HG03060 (cell line): ENCODE results near the gene MAPK1IP1L.

ENCODE experiments used
- ATAC-seq: cut with Tn5 transposase; IDR thresholded peaks from one replicate; pipeline ENCODE4 v1.9.1; 2021; ENCODE audit warnings: low read depth, moderate number of reproducible peaks; ENCODE audit not compliant: unreplicated experiment

The MAPK1IP1L gene

DNA sequence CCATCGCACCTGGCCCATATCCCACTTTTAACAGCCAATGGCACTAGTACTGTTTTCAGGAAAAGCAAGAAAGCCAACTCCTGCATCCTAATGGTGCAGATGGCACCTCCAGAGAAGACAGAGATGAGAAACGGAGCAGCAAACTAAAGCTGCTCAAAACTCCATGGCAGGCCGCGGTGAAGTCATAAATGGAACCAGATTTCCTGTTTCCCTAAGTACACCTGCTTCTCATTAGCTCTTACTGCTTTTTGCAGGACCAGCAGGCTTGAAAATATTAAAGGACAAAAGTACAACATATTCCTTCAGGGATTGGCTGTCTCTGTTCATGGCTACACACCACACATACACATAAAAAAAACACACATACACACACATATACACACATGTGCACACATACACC lies 40.9 kb downstream of the MAPK1IP1L start:
- ATAC-seq, result no peak

GRCh38 chr14:55094292-55095157 lies 43.1 kb downstream of the MAPK1IP1L start:
- no peak for ATAC-seq

DNA sequence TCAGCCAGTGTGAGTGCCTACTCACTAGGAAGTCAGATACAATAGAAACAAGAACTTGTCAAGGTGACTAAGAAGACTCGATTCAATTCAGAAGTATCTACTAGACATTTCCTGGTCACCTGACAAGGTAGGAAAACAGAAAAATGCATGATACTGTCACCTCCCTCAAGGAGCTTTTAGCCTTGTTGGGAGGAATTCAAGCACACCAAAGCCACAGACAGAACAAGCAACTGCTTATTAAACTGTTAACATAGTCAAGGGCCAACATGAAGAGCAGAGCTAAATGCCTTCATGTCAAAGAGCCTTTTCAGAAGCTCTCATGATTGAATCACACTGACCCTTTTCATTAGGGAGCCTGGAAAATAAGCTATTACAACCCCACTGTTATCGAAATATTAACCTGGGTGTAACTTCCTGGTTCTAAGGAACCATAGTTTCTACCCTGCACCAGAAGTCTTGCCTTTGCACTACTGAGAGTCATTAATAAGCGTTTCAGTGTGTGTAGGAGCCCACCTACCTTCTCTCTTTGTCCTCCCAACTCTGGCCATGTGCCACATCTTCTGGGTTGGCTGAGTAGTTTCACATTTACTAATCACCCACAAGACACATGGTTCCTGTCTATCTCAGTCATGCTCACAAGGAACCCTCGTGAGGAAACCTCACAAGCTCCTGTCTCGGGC lies 46.6 kb downstream of the MAPK1IP1L start:
- peak; percentile 45 for ATAC-seq

DNA sequence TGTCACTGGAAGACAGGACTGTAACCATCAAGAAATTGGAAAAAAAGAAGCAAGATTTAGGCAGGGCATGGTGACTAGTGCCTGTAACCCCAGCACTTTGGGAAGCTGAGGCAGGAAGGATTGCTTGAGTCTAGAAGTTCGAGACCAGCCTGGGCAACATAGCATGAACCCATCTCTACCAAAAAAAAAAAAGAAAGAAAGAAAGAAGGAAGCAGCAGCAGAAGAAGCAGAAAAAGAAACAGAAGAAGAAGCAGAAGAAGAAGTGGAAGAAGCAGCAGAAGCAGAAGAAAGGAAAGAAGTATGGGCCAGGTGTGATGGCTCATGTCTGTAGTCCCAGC lies 47.1 kb downstream of the MAPK1IP1L start:
- no peak for ATAC-seq

GRCh38 chr14:55099756-55100155 lies 48.3 kb downstream of the MAPK1IP1L start:
- no peak for ATAC-seq

DNA sequence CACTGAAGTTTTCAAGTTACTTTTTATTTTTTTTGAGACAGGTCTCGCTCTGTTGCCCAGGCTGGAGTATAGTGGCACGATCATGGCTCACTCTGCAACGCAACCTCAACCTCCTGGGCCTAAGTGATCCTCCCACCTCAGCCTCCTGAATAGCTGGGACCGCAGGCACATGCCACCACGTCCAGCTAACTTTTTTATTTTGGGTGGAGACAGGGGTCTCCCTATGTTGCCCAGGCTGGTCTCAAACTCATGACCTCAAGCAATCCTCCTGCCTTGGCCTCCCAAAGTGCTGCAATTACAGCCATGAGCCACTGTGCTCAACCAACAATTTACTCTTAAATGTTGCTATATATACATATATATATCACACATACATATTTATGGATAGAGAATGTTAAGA lies 50.3 kb downstream of the MAPK1IP1L start:
- ATAC-seq, result no peak

DNA sequence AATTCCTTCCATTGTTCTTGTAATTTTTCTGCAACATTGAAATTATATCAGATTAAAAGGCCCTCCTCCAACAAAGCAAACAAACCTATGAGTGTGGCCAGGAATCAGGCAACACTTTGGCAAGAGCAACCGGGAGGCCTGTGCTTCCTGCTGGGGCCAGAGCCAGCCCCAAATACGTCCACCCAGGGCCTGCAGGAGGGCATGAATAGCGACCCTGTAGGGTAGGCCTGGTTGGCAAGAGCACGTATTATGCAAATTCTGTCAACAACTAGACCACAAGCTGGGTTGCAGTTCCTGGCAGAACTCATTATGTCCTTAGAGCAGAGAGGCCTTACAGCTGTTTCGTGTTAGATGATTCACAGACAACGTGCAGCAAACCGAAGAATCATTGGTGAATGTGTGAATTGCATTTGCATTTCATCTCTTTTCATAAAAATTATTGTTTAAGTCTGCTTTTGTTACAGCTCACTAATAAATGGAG lies 50.7 kb downstream of the MAPK1IP1L start:
- peak; percentile 60 for ATAC-seq

DNA sequence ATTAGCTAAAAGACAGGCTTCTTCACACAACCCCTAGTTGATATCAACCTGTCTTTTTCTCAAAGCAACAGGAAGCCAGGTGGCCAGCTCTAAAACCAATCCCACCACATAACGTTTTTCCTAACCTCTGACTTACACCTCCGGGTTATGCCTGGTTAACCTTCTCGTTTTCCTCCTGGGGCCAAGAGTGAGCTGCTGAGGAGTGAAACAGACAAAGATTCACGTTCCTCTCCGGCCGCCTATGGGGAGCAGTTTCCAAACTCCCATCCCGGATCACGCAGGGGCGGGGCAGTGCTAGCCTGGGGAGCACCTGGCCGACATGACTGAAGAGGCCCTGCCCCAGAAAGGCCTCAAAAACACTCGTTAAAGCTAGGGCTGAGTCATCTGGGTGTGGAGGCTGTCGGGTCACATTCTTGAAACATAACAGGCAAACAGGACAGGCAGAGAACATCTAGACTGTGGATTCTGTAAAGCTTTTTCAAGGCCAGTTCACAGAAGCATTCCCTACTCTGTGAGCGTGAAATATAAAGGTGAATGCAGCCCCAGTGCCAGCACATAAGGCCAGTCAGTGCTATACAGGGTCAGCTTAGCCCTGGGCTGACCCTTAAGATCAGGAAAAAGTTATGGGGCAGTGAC lies 51.7 kb downstream of the MAPK1IP1L start:
- peak; percentile 23 for ATAC-seq

DNA sequence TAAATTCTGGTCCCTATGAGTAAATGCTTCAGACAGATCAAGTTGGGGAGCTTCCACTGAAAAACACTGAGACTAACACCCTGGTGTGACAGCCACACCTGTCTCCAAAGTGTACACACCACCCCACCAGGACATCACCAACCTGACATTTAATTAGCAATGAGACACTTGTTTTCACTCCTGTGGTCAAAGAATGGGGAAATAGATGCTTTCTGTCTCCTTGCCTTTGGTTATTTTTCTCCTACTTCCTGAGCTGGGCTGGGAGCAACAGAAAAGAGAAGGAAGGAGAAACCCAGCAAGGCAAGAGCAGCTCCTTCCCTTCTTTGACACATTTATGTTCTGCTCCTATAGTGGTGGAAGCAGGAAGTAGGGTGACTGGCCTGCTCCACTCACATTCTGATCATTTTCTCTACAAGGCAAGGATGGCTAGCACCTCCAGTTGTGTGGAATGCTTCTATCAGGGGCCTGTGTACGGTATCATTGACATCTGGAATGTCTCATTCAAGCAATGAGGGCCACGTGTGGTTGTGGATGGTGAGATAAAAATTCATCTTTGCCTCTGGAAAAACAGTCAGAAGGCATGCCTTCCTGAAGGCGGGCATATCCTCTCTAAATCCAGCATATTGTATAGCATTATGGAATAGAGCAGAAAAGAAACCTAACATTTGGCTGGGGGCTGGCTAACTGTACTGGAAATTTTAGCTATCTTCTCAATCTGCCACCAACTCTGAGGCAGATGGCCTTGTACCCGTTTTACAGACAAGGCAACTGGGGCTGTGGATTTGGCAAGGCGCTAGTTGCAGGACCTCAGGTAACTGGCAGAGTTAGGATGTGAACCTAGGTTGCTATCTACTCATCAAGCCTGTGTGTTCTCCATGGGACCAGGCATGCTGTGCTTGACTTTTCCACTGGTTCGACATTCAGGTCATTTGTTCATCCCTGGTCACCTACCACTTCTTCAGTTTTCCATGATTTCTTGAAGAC lies 52.8 kb downstream of the MAPK1IP1L start:
- no peak for ATAC-seq

GRCh38 chr14:55105991-55106390 lies 54.5 kb downstream of the MAPK1IP1L start:
- ATAC-seq, result no peak

DNA sequence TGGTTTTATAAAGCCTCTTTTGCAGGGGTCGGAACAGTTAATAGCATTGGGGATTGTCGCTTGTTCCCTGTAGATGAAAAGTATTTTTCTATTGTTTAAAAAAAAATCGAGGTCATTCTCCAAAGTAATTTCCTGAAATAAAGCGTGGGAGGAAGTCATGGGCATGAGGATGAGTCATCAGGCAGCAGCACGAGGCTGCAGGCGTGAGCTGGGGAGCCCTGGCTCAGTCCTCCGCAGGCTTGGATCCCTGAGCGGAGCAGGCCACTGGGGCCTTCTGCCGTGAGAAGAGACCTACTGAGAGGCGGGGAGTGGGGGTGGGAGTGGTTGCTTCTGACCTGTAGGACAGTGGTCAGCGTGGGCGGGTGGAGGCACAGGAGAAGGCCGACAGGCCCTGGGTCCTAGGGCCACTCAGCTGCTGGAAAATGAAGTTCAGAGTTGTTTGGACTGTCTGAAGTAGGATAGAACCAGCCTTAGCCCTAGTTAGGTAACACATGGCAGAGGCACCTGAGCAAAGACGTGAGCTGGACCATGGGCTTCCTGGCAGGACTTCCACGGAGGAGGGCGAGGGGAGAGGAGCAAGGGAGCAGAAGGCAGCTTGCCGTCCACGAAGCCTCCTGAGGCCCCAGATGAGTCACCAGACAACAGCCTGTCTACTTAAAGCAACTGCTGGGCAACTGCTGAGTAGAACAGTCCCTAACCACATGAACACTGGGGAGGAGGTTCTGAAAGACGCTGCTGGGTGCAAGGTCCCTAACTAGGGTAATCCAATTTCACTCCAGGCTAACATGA lies 56.5 kb downstream of the MAPK1IP1L start:
- ATAC-seq, result no peak

DNA sequence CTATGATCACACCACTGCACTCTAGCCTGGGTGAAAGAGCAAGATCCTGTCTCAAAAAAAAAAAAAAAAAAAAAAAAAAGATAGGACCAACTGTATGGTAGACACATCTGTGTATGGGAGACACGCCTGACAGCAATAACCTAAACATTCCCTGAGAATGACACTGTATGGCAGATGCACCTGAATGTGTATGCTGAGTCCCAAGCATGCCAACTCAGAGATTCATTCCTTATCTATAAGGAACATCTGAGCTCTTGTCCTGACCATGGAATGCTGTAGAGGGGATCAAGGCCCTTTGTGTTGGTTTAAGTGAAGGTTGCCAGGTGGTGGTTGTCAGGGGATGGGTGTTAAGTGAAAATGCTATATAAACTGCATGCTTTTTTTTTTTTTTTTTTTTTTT lies 58.4 kb downstream of the MAPK1IP1L start:
- no peak for ATAC-seq

DNA sequence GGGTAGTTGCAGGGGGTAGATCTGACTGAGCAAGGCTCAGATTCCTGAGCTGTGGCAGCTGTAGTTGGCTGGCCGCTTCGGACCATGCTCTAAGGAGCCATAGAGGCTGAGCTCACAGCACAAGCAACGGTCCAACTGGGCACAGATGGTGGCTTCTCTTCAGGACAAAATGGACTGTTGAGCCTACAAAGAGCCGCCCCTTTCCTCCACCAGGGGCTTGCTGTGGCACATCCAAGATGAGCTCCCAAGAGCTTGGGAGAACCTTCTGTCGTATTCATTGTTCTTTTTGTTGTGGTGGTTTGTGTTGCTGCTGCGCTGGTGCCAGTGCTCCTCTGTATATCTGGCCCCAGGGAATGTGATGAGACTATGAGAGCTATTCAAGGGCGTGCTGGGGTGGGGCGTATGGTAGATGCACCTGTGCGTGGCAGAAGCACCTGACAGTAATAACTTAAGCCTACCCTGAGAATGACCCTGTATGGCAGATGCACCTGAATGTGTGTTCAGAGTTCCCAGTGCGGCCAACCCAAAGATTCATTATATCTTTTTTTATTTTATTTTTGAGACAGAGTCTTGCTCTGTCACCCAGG lies 59.8 kb downstream of the MAPK1IP1L start:
- no peak for ATAC-seq

DNA sequence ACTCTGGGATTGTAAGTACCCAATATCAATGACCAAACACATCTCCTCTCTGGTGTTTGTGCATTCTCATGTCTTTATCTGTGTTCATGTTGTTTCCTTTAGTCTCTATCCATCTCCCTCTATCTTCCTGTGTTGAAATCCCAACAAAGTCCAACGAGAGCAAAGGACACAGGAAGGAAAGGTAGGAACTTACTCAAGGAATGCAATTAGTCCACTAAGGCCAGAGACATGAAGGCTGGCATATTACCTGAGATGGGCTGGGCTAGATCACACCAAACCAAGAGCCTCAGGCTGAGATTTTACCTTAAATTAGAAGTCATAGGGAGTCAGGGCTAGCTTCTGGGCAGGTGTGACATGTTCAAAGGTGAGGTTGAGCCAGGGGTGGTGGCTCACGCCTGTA lies 63.3 kb downstream of the MAPK1IP1L start:
- no peak for ATAC-seq

DNA sequence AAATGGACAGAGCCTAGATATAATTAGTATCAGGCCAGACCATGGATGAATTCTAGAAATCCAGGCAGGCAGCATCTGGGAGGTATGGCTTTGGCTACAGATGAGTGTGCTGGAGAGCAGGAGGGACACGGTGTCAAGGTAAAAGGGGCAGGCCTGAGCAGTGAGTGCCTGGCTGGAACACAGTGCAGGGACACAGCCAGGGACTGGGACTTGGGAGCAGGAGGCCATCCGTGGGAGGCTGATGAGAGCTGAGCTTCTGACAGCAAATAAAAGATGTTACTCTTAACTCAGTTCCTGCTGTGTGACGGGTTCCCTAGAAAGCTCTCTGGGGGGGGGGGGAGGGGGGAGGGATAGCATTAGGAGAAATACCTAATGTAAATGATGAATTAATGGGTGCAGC lies 64.0 kb downstream of the MAPK1IP1L start:
- ATAC-seq, result no peak

- ATAC-seq, result no peak
Measured at GRCh38 chr14:55115861-55116245, 64.4 kb downstream of the MAPK1IP1L start.

GRCh38 chr14:55116246-55117030 lies 65.0 kb downstream of the MAPK1IP1L start:
- ATAC-seq, result no peak

- no peak for ATAC-seq
Measured at GRCh38 chr14:55117803-55118441, 66.5 kb downstream of the MAPK1IP1L start.
